Breast epithelium (tissue), 3 donors: ENCODE measurements around the gene ALG1L2.
"Not testable (repeated sequence)": the region's sequence is repeated elsewhere in the genome, so short reads cannot be mapped to it uniquely, and the experiment has no call there.

Experiments
- POLR2A ChIP-seq: fragments of 450-650 bp; IDR thresholded peaks from one replicate; pipeline ENCODE4 v1.6.1; 2016; ENCODE audit warnings: antibody characterized with exemption, mild to moderate bottlenecking, moderate library complexity
- POLR2AphosphoS5 ChIP-seq, 3 donors: sonication (generic); formaldehyde crosslinking; IDR thresholded peaks; one replicate each; pipeline ENCODE4 v1.6.1; 2017; ENCODE audit warnings: antibody characterized with exemption in 3 of 3
- TF ChIP-seq, protein P1 (sequence below), 3 donors: fragments of 450-650 bp; IDR thresholded peaks; one replicate each; pipeline ENCODE4 v1.5.1; 2016 to 2017; ENCODE audit warnings: antibody characterized with exemption in 3 of 3, mild to moderate bottlenecking in 3 of 3, moderate library complexity in 3 of 3

DNA sequence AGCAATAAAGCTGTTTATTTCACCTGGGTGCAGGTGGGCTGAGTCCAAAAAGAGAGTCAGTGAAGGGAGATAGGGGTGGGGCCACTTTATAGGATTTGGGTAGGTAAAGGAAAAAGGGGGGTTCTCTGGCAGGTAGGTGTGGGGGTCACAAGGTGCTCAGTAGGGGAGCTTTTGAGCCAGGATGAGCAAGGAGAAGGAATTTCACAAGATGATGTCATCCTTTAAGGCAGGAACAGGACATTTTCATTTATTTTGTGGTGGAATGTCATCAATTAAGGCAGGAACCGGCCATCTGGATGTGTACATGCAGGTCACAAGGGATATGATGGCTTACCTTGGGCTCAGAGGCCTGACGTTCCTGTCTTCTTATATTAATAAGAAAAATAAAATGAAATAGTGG is 56.1 kb downstream of the ALG1L2 start:
- TF ChIP-seq, protein P1, sequence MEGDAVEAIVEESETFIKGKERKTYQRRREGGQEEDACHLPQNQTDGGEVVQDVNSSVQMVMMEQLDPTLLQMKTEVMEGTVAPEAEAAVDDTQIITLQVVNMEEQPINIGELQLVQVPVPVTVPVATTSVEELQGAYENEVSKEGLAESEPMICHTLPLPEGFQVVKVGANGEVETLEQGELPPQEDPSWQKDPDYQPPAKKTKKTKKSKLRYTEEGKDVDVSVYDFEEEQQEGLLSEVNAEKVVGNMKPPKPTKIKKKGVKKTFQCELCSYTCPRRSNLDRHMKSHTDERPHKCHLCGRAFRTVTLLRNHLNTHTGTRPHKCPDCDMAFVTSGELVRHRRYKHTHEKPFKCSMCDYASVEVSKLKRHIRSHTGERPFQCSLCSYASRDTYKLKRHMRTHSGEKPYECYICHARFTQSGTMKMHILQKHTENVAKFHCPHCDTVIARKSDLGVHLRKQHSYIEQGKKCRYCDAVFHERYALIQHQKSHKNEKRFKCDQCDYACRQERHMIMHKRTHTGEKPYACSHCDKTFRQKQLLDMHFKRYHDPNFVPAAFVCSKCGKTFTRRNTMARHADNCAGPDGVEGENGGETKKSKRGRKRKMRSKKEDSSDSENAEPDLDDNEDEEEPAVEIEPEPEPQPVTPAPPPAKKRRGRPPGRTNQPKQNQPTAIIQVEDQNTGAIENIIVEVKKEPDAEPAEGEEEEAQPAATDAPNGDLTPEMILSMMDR (IDR thresholded peaks at IDR 0.05), result not testable (repeated sequence)
- not testable (repeated sequence) for TF ChIP-seq POLR2A; POLR2AphosphoS5 (IDR thresholded peaks at IDR 0.05)
